IPS DF 6.9 (cell line): ENCODE results near the gene AKIRIN1.
"Not testable (repeated sequence)": the region's sequence is repeated elsewhere in the genome, so short reads cannot be mapped to it uniquely, and the experiment has no call there.

Source experiments
- DNase-seq: peaks from one replicate; pipeline ENCODE4 v3.0.0-alpha.2; 2013; ENCODE audit warnings: low read depth, low spot score
- H3K27ac ChIP-seq: one replicate; pipeline ENCODE4 v1.5.1; 2013; ENCODE audit warnings: low read length, control low read depth
- H3K27me3 ChIP-seq: 2 replicates; pipeline ENCODE4 v1.6.1; 2013; ENCODE audit warnings: mild to moderate bottlenecking, low read length; ENCODE audit not compliant: control insufficient read depth, insufficient read depth
- H3K36me3 ChIP-seq: 2 replicates; pipeline ENCODE4 v1.6.1; 2013; ENCODE audit warnings: low read length; ENCODE audit not compliant: control insufficient read depth, insufficient read depth
- H3K4me1 ChIP-seq: 2 replicates; pipeline ENCODE4 v1.6.1; 2013; ENCODE audit warnings: low read length; ENCODE audit not compliant: control insufficient read depth, insufficient read depth
- H3K4me3 ChIP-seq: 2 replicates; pipeline ENCODE4 v1.5.1; 2013; ENCODE audit warnings: mild to moderate bottlenecking, low read length
- H3K9me3 ChIP-seq: 2 replicates; pipeline ENCODE4 v1.6.1; 2013; ENCODE audit warnings: low read length, inconsistent platforms; ENCODE audit not compliant: control insufficient read depth, insufficient read depth
- WGBS: extraction: QIAGEN DNeasy Blood & Tissue Kit; methylation state at CpG from one replicate; pipeline ENCODE4 v1.1.7; 2013; ENCODE audit warnings: mixed read lengths, missing lambda C conversion rate; ENCODE audit not compliant: insufficient read length, insufficient coverage; 5-methylcytosine and 5-hydroxymethylcytosine counted together

The AKIRIN1 gene

GRCh38 chr1:39017266-39017665 lies 26.2 kb downstream of the AKIRIN1 start:
- Histone ChIP-seq H3K27me3 (no peaks in the 10 kb centered on the region), H3K36me3 (no peaks in the 10 kb centered on the region), H3K4me3 (no peak overlapping the region), H3K4me1 (peaks cover 5% of the 10 kb centered on the region; the same call in 1 of the 2 replicates), H3K27ac (no peak overlapping the region), H3K9me3 (no peaks in the 10 kb centered on the region)
- DNase-seq = no peak
- no CpG with 5 or more reads among the region's 5 CpGs for WGBS

GRCh38 chr1:39020494-39020893 lies 29.4 kb downstream of the AKIRIN1 start:
- not testable (repeated sequence) for H3K4me1 ChIP-seq
- no CpG with 5 or more reads among the region's 1 CpG for WGBS

GRCh38 chr1:39021426-39021825 lies 30.4 kb downstream of the AKIRIN1 start:
- Histone ChIP-seq H3K27ac (no peak overlapping the region), H3K4me3 (no peak overlapping the region), H3K9me3 (no peaks in the 10 kb centered on the region), H3K4me1 (peaks cover 4% of the 10 kb centered on the region; the same call in 1 of the 2 replicates), H3K36me3 (no peaks in the 10 kb centered on the region), H3K27me3 (no peaks in the 10 kb centered on the region)
- DNase-seq = no peak
- WGBS = no CpG with 5 or more reads among the region's 1 CpG

More at GRCh38 chr1:39020494-39020893, 29.4 kb downstream of the AKIRIN1 start:
- not testable (repeated sequence) for H3K4me3 ChIP-seq, DNase-seq, H3K27me3 ChIP-seq, H3K36me3 ChIP-seq, H3K27ac ChIP-seq, H3K9me3 ChIP-seq

DNA sequence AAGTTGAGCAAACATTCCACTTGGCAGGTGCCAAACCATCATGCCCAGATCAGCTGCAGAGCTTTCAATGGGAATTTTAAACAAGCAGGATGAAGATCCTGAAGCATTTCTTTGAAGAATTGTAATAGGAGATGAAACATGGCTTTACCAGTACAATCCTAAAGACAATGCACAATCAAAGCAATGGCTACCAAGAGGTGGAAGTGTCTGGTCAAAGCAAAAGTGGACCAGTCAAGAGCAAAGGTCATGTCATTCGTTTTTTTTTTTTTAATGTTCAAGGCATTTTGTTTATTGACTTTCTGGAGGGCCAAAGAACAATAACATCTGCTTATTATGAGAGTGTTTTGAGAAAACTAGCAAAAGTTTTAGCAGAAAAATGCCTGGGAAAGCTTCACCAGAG lies 32.1 kb downstream of the AKIRIN1 start:
- WGBS = no CpG with 5 or more reads among the region's 1 CpG
- DNase-seq = no peak
- no peaks in the 10 kb centered on the region for H3K36me3 ChIP-seq
- no peaks in the 10 kb centered on the region for H3K9me3 ChIP-seq
- no peak overlapping the region for H3K4me3 ChIP-seq
- H3K27ac ChIP-seq = no peak overlapping the region
- no peaks in the 10 kb centered on the region for H3K4me1 ChIP-seq
- H3K27me3 ChIP-seq = no peaks in the 10 kb centered on the region

- Histone ChIP-seq H3K36me3 (peaks cover 16% of the 10 kb centered on the region; the same call in 1 of the 2 replicates), H3K27ac (no peak within 1 kb of the TSS), H3K27me3 (no peaks in the 10 kb centered on the region), H3K4me3 (peak within 1 kb of the TSS; percentile 83), H3K9me3 (no peaks in the 10 kb centered on the region), H3K4me1 (no peaks in the 10 kb centered on the region)
- no CpG with 5 or more reads among the region's 47 CpGs for WGBS
- DNase-seq = peak; percentile 80
These were observed 35.2 kb downstream of the AKIRIN1 start, which contains the start of gene NDUFS5 for GRCh38 chr1:39026051-39026865. Gene NDUFS5 (plus strand): TSS chr1:39026350. CDS start chr1:39028725, 2,375 bp downstream.

DNA sequence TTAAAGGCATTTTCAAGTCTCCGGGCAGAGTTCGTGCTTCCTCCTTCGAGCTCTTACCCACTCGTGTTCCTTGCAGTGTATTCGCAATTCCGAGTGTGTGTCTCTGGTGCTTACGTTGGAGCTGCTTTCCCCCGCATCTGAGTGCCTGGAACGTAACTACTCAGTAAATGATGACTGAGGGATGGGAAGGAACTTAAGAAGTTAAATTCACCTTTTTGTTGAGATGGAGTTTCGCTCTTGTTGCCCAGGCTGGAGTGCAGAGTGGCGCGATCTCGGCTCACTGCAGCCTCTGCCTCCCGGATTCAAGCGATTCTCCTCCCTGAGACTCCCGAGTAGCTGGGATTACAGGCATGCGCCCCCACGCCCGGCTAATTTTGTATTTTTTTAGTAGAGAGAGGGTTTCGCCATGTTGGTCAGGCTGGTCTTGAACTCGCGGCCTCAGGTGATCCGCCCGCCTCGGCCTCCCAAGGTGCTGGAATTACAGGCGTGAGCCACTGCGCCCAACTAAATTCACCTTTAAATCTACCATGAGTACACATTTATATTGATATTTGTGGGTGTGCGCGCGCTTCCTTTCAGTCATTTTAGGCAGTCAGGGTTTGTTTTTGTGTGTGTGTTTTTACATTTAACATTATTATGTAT lies 35.9 kb downstream of the AKIRIN1 start:
- no peaks in the 10 kb centered on the region for H3K27me3 ChIP-seq
- H3K9me3 ChIP-seq = no peaks in the 10 kb centered on the region
- peaks cover 19% of the 10 kb centered on the region; the same call in 1 of the 2 replicates for H3K36me3 ChIP-seq
- no peak for DNase-seq
- peak overlapping the region; percentile 83 for H3K4me3 ChIP-seq
- no CpG with 5 or more reads among the region's 30 CpGs for WGBS
- H3K4me1 ChIP-seq = no peaks in the 10 kb centered on the region
- no peak overlapping the region for H3K27ac ChIP-seq

DNA sequence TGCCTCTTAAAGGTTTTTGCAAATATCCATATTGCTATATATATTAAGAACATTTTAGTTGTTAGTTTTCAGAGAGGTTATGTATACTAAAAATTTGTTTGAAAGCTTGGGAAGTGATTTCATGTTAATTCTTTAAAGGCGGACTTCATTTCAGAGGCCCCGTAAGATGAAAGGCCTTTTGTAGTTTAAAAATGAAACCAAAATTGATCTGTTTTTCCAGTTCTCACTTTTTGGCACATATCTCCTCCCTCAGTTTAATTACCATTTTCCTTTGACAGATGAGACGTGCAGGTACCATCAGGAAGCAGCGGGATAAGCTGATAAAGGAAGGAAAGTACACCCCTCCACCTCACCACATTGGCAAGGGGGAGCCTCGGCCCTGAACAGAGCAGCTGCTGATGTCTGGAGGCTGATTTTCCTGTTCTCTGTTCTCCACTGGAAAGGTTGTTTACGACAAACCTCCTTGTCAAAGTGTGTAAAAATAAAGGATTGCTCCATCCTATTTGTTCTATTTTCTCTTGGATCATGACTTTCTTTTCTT lies 43.1 kb downstream of the AKIRIN1 start:
- WGBS = no CpG with 5 or more reads among the region's 6 CpGs
- peaks cover 26% of the 10 kb centered on the region; the same call in 1 of the 2 replicates for H3K36me3 ChIP-seq
- H3K9me3 ChIP-seq = no peaks in the 10 kb centered on the region
- H3K4me1 ChIP-seq = no peaks in the 10 kb centered on the region
- H3K27ac ChIP-seq = no peak overlapping the region
- H3K4me3 ChIP-seq = no peak overlapping the region
- DNase-seq = no peak
- H3K27me3 ChIP-seq = no peaks in the 10 kb centered on the region

DNA sequence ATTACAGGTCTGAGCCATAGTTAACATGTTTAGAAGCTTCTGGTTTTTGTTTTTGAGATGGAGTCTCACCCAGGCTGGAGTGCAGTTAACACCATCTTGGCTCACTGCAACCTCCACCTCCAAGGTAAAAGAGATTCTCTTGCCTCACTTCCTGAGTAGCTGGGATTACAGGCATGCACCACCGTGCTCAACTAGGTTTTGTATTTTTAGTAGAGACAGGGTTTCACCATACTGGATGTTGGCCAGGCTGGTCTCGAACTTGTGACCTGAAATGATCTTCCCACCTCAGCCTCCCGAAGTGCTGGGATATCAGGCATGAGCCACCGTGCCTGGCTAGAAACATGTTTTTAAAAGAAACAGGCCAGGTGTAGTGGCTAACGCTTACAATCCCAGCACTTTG lies 45.6 kb downstream of the AKIRIN1 start:
- no CpG with 5 or more reads among the region's 5 CpGs for WGBS
- Histone ChIP-seq H3K4me3 (no peak overlapping the region), H3K36me3 (peaks cover 16% of the 10 kb centered on the region; the same call in 1 of the 2 replicates), H3K27ac (no peak overlapping the region), H3K9me3 (no peaks in the 10 kb centered on the region), H3K27me3 (no peaks in the 10 kb centered on the region), H3K4me1 (no peaks in the 10 kb centered on the region)
- DNase-seq = no peak

DNA sequence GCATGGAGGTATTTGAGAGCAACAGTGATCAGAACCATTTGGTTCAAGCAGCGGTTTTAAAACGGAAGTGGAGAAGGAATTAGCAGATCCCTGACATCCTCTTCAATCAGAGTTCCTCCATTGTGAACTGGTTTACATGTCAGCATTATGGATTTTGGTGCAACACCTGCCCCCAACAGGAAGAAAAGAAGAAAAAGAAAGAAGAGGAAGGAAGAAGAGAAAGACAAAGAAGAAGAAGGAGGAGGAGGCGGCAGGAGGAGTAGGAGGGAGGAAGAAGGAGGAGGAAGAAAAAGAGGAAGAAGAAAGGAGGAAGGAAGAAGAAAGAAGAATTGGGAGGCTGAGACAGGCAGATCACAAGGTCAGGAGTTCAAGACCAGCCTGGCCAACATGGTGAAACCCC lies 52.4 kb downstream of the AKIRIN1 start:
- no peak overlapping the region for H3K27ac ChIP-seq
- WGBS = 67% methylated on average over 1 of the region's 3 CpGs
- DNase-seq = no peak
- H3K4me1 ChIP-seq = no peaks in the 10 kb centered on the region
- no peak overlapping the region for H3K4me3 ChIP-seq
- no peaks in the 10 kb centered on the region for H3K9me3 ChIP-seq
- H3K36me3 ChIP-seq = 0 out of 2 replicates have a peak, but pooled peaks cover 2% of the 10 kb centered on the region
- no peaks in the 10 kb centered on the region for H3K27me3 ChIP-seq

- no peak for DNase-seq
- Histone ChIP-seq H3K4me1 (no peaks in the 10 kb centered on the region), H3K27ac (no peak overlapping the region), H3K9me3 (no peaks in the 10 kb centered on the region), H3K4me3 (no peak overlapping the region), H3K27me3 (no peaks in the 10 kb centered on the region), H3K36me3 (0 out of 2 replicates have a peak, but pooled peaks cover 2% of the 10 kb centered on the region)
- WGBS = no CpG with 5 or more reads among the region's 1 CpG
These were observed 53.7 kb downstream of the AKIRIN1 start for GRCh38 chr1:39044762-39045161.
